Cardiac muscle cell (in vitro differentiated cells and primary cell): ENCODE measurements around the gene UBR4. TPM values are rescaled to one million over a fixed set of nuclear protein-coding genes. Genes with fewer than 3 reads are reported as not detected.

Experiments used
- DNase-seq, 2 donors: peaks; one replicate each; pipeline versions ENCODE4 v3.0.0 to v3.0.0-alpha.2; 2010 to 2017; ENCODE audit warnings: low read depth in 1 of 2, low spot score in 1 of 2
- H3K27ac ChIP-seq: fragments of 200-600 bp; sonication (generic); 2 replicates; pipeline ENCODE4 v1.5.1; 2016
- H3K27me3 ChIP-seq: fragments of 200-600 bp; sonication (generic); 2 replicates; pipeline ENCODE4 v1.6.0; 2016; ENCODE audit warnings: control low read depth
- H3K36me3 ChIP-seq: fragments of 200-600 bp; sonication (generic); 2 replicates; pipeline ENCODE4 v1.5.1; 2016; ENCODE audit warnings: control low read depth
- H3K4me1 ChIP-seq: fragments of 200-600 bp; sonication (generic); 2 replicates; pipeline ENCODE4 v1.8.1; 2017; ENCODE audit warnings: low read depth, mild to moderate bottlenecking, mixed run types
- H3K4me3 ChIP-seq: fragments of 200-600 bp; sonication (generic); 2 replicates; pipeline ENCODE4 v1.5.1; 2016; ENCODE audit warnings: mild to moderate bottlenecking
- H3K9me3 ChIP-seq: fragments of 200-600 bp; sonication (generic); 2 replicates; pipeline ENCODE4 v1.5.1; 2017; ENCODE audit warnings: low read depth, mild to moderate bottlenecking, control low read depth
- polyA plus RNA-seq: library from polyadenylated mRNA; unstranded; fragments of >200 nt; fragmentation: Nextera tagmentation; extraction: Ambion mirVana; gene quantifications from 2 replicates; pipeline ENCODE4 v1.2.1, GENCODE V29; 2016
- total RNA-seq: library from RNA; depleted of rRNA; stranded (reverse); fragments of >200 nt; gene quantifications from 2 replicates; pipeline ENCODE4 v1.2.3, GENCODE V29; 2016
- TF ChIP-seq, protein P1 (sequence below): IDR thresholded peaks from 2 replicates; pipeline ENCODE4 v1.5.1; 2012; ENCODE audit warnings: low read depth, mild to moderate bottlenecking, low read length

Gene UBR4
- total and polyA plus RNA-seq, 2 experiments from 2014 or later = 76.4 to 206 TPM

DNA sequence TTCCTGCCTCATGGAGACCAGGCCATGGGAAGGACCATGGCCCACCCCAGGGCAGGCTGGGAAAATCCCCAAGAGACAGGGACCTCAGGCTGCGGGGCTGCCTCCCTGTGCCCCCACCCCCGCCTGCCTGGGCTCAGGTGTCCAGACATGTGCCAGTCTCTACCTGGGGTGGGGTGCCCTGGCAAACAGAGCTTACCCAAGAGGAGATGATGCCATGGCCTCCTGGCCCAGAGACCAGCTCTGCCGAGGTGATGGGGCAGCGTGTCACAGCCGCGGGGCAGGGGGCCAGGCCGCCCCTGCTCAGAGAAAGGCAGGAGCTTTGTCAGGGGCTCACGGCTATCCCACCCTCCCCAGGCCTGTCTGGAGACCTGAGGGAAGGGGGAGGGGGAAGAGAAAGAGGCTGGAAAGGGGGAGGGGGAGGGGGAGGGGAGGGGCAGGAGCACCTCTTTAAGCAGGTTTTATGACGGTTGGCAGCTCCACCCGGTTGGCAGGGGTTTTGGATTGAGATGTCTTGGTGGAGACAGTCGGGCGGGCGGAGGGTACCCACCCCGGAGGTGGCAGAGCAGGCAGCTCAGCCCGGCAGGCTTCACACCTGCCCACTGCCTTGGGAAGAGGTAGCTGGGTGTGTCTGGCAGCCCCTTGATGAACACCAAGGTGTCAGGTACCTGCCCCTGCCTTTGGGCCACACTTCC, 152.1 kb downstream of the UBR4 start:
- Histone ChIP-seq H3K27ac (no peak overlapping the region), H3K36me3 (no peaks in the 10 kb centered on the region), H3K4me3 (no peak overlapping the region), H3K27me3 (no peaks in the 10 kb centered on the region), H3K9me3 (no peaks in the 10 kb centered on the region), H3K4me1 (peaks cover 7% of the 10 kb centered on the region)
- TF ChIP-seq, protein P1, sequence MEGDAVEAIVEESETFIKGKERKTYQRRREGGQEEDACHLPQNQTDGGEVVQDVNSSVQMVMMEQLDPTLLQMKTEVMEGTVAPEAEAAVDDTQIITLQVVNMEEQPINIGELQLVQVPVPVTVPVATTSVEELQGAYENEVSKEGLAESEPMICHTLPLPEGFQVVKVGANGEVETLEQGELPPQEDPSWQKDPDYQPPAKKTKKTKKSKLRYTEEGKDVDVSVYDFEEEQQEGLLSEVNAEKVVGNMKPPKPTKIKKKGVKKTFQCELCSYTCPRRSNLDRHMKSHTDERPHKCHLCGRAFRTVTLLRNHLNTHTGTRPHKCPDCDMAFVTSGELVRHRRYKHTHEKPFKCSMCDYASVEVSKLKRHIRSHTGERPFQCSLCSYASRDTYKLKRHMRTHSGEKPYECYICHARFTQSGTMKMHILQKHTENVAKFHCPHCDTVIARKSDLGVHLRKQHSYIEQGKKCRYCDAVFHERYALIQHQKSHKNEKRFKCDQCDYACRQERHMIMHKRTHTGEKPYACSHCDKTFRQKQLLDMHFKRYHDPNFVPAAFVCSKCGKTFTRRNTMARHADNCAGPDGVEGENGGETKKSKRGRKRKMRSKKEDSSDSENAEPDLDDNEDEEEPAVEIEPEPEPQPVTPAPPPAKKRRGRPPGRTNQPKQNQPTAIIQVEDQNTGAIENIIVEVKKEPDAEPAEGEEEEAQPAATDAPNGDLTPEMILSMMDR = no peak
- no peak for DNase-seq

GRCh38 chr1:19057182-19057779, 152.8 kb downstream of the UBR4 start:
- H3K27me3 ChIP-seq = no peaks in the 10 kb centered on the region
- peak in 1 of 2 donors; percentile 36 for DNase-seq
- no peak overlapping the region for H3K4me3 ChIP-seq
- H3K9me3 ChIP-seq = no peaks in the 10 kb centered on the region
- peaks cover 7% of the 10 kb centered on the region for H3K4me1 ChIP-seq
- peak overlapping the region; percentile 43 for H3K27ac ChIP-seq
- TF ChIP-seq, protein P1 = no peak
- no peaks in the 10 kb centered on the region for H3K36me3 ChIP-seq

DNA sequence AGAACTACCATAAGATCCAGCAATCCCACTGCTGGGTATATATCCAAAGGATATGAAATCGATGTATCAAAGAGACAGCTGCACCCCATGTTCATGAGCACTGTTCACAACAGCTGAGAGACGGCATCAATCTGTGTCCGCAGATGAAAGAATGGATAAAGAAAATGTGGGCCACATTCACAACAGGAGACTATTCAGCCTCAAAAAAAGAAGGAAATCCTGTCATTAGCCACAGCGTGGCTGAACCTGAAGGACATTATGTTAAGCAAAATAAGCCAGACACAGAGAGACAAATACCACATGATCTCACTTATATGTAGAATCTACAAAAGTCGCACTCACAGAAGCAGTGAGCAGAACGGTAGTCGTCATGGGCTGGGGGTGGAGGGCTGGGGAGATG, 154.4 kb downstream of the UBR4 start:
- H3K9me3 ChIP-seq = no peaks in the 10 kb centered on the region
- H3K36me3 ChIP-seq = no peaks in the 10 kb centered on the region
- no peak overlapping the region for H3K4me3 ChIP-seq
- peaks cover 7% of the 10 kb centered on the region for H3K4me1 ChIP-seq
- TF ChIP-seq, protein P1 = no peak
- H3K27me3 ChIP-seq = no peaks in the 10 kb centered on the region
- no peak overlapping the region for H3K27ac ChIP-seq
- DNase-seq = no peak

DNA sequence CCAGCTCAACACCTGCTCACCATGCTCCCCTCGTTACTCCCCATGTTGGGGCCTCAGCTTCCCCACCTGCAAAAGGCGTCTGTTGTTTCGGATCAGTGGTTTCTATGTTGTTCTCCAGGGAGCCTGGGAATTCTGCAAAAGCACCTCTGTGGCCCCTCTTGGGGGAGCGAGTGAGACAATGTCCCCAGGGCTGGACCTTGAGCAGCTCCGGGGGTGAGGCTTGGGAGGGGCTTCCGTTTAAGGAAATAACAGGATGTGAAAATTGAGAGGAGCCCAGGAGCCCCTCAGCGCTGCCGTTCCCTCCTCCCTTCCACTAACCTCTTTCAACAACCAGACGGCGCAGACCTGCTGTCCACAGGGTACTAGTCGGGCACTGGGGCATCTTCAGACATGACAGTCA, 155.1 kb downstream of the UBR4 start:
- no peaks in the 10 kb centered on the region for H3K36me3 ChIP-seq
- no peak for DNase-seq
- no peaks in the 10 kb centered on the region for H3K9me3 ChIP-seq
- TF ChIP-seq, protein P1 = no peak
- no peak overlapping the region for H3K4me3 ChIP-seq
- H3K27ac ChIP-seq = no peak overlapping the region
- H3K27me3 ChIP-seq = no peaks in the 10 kb centered on the region
- peaks cover 7% of the 10 kb centered on the region for H3K4me1 ChIP-seq

DNA sequence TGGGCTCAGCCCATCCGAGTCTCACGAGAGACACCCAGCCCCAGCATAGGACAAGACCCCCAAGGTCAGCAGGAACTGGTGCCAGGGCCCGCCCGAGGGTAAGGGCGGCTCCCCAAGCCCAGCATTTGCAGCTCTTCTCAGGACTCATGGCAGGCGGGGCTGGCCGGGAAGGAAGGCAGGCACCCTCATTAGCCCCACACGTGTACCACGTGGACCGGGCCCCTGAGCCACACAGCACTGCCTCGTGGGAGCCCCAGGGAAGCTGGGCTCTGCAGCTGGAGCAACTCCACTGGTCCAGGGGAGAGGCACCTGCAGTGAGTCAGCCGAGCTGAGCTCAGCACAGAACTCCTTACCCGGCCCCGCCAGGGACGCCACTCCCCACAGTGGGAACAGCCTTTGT, 155.8 kb downstream of the UBR4 start:
- H3K4me1 ChIP-seq = peaks cover 7% of the 10 kb centered on the region
- no peak overlapping the region for H3K27ac ChIP-seq
- H3K4me3 ChIP-seq = no peak overlapping the region
- no peaks in the 10 kb centered on the region for H3K36me3 ChIP-seq
- TF ChIP-seq, protein P1 = no peak
- H3K9me3 ChIP-seq = no peaks in the 10 kb centered on the region
- H3K27me3 ChIP-seq = no peaks in the 10 kb centered on the region
- DNase-seq = no peak
